ENCODE measurements around the gene ANKRD34A. TPM values are rescaled to one million over a fixed set of nuclear protein-coding genes. Genes with fewer than 3 reads are reported as not detected.

The ANKRD34A gene
- total RNA-seq, 4 donors from 2014 or later: 0.26 to 5.0 (median 0.61) TPM

DNA sequence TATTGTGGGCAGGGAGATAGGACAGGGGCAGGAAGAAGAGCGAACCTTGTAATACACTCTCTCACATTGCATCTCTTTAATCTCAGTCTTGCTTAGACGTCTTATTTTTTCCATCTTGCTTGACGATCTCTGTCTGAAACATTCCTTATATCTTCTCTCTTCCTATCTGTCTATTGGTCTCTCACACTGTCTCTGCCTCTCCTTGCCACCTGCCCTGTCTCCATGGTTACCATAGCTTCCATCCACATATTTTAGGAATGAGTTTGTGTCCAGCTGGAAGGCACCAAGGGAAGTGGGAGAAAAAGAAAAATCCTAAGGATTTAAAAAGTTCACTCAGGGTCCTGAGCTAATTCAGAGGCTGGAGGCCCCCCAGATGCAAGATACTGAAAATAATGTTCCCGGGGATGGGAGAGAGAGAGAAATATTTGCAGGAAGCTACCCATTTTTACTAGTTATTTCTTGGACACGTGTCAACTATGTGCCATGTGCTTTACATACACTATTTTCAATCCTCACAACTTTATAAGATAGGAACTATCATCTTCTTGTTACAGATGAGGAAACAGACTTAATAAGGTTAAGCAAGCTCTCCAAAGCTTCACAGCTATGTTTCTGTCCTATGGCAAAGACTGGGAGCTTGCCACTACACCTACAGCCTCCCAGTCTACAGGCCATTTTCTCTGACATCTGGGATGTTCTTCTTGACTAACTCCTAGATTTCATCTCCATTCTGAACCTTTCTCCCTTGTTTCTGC lies 933 bp downstream of the ANKRD34A start:
- intact Hi-C loops (cut with DNase I; ENCODE audit: low total_unique reads): no loop called here
- Histone ChIP-seq H3K36me3 (no peaks in the 10 kb centered on the region), H3K27ac (peak overlapping the region; percentile 86 to 93), H3K4me3 (peak overlapping the region; percentile 55 to 61), H3K9me3 (no peaks in the 10 kb centered on the region), H3K4me1 (peaks cover 0 to 13% of the 10 kb centered on the region in 2 donors), H3K27me3 (no peaks in the 10 kb centered on the region)
- TF ChIP-seq, protein P1, sequence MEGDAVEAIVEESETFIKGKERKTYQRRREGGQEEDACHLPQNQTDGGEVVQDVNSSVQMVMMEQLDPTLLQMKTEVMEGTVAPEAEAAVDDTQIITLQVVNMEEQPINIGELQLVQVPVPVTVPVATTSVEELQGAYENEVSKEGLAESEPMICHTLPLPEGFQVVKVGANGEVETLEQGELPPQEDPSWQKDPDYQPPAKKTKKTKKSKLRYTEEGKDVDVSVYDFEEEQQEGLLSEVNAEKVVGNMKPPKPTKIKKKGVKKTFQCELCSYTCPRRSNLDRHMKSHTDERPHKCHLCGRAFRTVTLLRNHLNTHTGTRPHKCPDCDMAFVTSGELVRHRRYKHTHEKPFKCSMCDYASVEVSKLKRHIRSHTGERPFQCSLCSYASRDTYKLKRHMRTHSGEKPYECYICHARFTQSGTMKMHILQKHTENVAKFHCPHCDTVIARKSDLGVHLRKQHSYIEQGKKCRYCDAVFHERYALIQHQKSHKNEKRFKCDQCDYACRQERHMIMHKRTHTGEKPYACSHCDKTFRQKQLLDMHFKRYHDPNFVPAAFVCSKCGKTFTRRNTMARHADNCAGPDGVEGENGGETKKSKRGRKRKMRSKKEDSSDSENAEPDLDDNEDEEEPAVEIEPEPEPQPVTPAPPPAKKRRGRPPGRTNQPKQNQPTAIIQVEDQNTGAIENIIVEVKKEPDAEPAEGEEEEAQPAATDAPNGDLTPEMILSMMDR (IDR thresholded peaks at IDR 0.05): no peak
- no peak for TF ChIP-seq POLR2A (IDR thresholded peaks at IDR 0.05)
- DNase-seq: no peak

DNA sequence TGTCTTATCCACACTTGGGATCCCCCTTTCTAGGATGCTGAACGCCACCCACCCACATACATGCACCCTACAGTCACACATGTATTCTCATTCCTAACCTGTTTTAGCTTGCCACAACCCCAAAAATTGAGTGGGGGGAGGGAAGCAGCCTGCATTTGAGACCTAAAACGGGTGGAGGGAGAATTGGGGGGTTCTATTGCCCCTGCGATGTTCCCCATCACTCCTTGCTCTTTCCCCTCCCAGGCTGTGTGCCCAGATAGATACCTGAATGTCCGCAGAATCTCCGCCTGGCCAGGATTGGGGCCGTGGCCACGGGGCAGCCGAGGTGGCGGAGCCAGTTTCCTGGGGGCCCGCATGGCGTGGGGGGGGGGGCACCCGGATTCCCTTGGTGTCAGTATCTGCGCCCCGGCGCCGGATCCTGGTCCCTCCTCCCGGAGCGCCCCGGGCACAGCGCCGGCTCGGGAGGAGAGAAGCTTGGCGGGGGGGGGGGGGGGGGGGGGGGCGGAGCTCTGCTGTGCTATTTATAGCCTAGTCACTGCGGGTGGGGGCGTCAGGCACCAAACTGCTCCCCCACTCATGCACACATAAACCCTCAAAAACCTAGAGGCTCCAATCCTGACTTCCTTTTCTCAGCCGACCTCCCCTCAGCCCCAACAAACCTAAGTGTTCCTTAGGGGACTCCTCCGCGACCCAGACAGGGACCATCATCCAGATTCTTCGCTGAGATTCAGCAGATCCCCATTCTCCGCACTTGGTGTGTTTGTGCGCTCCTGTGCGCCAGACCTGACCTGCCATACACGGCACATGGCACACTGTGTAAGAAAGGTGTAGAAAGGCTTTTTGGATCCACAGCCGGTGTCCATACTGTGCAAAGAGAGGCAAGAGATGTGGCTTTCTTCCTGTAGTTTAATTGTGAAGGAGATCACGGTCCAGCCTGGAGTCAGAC lies 1.9 kb downstream of the ANKRD34A start:
- H3K27ac ChIP-seq: peak overlapping the region; percentile 86 to 93
- H3K4me1 ChIP-seq: peaks cover 0 to 13% of the 10 kb centered on the region in 2 donors
- DNase-seq: peak; percentile 66 to 68
- TF ChIP-seq, protein P1 (IDR thresholded peaks at IDR 0.05): no peak
- peak; percentile 15 to 21 for TF ChIP-seq POLR2A (IDR thresholded peaks at IDR 0.05)
- intact Hi-C loops (cut with DNase I; ENCODE audit: low total_unique reads): no loop called here
- H3K4me3 ChIP-seq: peak overlapping the region; percentile 52 to 56
- no peaks in the 10 kb centered on the region for H3K27me3 ChIP-seq
- no peaks in the 10 kb centered on the region for H3K9me3 ChIP-seq
- H3K36me3 ChIP-seq: no peaks in the 10 kb centered on the region

DNA sequence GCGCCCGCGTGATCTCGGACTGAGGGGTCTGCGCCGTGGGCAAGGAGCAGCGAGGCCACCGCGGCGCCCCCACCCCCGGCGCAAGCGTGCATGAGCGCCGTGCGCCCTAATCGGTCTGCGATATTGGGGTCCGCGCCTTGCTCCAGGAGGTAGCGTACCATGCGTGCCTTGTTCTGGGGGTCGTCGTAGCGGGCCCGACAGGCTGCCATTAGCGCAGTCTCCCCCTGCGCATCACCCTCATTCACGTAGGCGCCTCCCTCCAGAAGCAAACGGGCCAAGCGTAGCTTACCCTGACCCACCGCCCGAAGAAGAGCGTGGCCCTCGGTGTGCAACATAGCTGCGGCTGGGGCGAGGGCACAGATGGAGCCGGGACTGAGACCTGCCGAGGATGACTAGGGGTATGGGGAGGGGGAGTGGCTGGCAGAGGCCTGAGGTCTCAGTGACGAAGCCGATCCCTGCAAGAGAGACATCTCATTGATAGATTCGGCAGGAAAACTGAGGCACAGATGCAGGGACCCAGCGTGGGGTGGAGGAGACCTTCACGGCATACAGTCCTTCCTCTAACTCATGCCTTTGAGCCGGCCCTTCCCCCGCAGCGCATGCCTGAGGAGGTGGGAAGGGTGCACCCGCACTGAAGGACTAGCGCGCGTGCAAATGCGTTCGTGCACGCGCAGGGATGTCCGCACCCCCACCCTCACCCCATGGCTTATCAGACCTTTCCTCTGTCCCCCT lies 2.8 kb downstream of the ANKRD34A start:
- TF ChIP-seq POLR2A (IDR thresholded peaks at IDR 0.05): peak in 1 of 2 donors; percentile 6
- TF ChIP-seq, protein P1 (IDR thresholded peaks at IDR 0.05): no peak
- peaks cover 0 to 13% of the 10 kb centered on the region in 2 donors for H3K4me1 ChIP-seq
- no peaks in the 10 kb centered on the region for H3K27me3 ChIP-seq
- H3K27ac ChIP-seq: peak overlapping the region; percentile 86 to 93
- H3K4me3 ChIP-seq: peak overlapping the region; percentile 52 to 56
- H3K36me3 ChIP-seq: no peaks in the 10 kb centered on the region
- intact Hi-C loops (cut with DNase I; ENCODE audit: low total_unique reads): no loop called here
- no peaks in the 10 kb centered on the region for H3K9me3 ChIP-seq
- peak; percentile 65 to 69 for DNase-seq

DNA sequence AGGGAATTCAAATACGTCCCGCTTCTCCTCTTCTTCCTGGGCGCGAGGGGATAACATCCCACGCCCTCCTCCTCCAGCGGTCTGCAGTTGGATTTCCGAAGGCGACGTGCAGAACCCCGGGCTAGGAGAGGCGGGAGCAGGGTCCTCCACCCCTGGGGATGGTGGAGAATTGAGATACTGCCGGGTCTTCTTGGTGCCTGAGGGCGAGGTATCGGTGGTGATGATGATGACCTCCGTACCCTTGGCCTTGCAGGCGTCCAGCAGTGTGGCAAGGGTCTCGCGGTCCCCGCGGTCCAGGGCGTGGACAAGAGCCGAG lies 3.3 kb downstream of the ANKRD34A start:
- Histone ChIP-seq H3K27ac (peak overlapping the region; percentile 86 to 93), H3K36me3 (no peaks in the 10 kb centered on the region), H3K27me3 (no peaks in the 10 kb centered on the region), H3K4me3 (peak overlapping the region; percentile 52 to 56), H3K4me1 (peaks cover 0 to 13% of the 10 kb centered on the region in 2 donors), H3K9me3 (no peaks in the 10 kb centered on the region)
- no peak for DNase-seq
- no peak for TF ChIP-seq POLR2A (IDR thresholded peaks at IDR 0.05)
- TF ChIP-seq, protein P1 (IDR thresholded peaks at IDR 0.05): no peak
- intact Hi-C loops (cut with DNase I; ENCODE audit: low total_unique reads): no loop called here

Data from uterus (tissue), 4 donors.